Suprapubic skin (tissue), 4 donors: Measurements from ENCODE around the gene PPP1R14C.

Source experiments
- CTCF ChIP-seq, 2 donors: fragments of 200-600 bp in 1 of 2; fragments of 450-650 bp in 1 of 2; sonication (generic) in 1 of 2; IDR thresholded peaks; one replicate each; pipeline ENCODE4 v1.5.1; 2016 to 2019; ENCODE audit warnings: antibody characterized with exemption in 2 of 2, mild to moderate bottlenecking in 1 of 2, moderate library complexity in 1 of 2
- POLR2A ChIP-seq, 2 donors: fragments of 450-650 bp; IDR thresholded peaks; one replicate each; pipeline ENCODE4 v1.6.1; 2017; ENCODE audit warnings: antibody characterized with exemption in 2 of 2, mild to moderate bottlenecking in 2 of 2, moderate library complexity in 2 of 2
- POLR2AphosphoS5 ChIP-seq, 3 donors: sonication (generic); formaldehyde crosslinking; IDR thresholded peaks; one replicate each; pipeline ENCODE4 v1.6.1; 2017; ENCODE audit warnings: antibody characterized with exemption in 3 of 3

DNA sequence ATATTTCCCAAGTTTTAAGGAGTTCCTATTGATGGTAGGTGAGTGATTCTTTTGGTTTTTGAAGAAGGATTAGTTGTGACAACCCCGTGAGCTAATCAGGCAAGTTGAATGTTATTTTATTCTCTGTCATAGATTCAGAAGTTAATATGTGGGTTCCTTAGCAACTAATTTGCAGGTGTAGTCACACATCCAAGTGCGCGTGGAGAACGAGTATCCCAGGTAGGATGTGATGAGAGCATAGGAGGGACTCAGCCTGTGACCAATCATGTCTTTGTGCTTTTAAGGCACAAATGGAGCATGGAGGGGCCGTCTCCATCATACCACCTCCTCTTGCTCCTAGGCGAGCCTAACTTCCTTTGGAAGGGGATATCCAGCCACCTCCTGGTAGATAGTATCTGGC is 41.1 kb downstream of the PPP1R14C start:
- TF ChIP-seq CTCF (IDR thresholded peaks at IDR 0.05) (no peak), POLR2AphosphoS5 (IDR thresholded peaks at IDR 0.05) (no peak), POLR2A (IDR thresholded peaks at IDR 0.05) (no peak)
